H1 (cell line): ENCODE results near the gene SF3B3. TPM values are rescaled to one million over a fixed set of nuclear protein-coding genes. Genes with fewer than 3 reads are reported as not detected.

Source experiments
- CTCF ChIA-PET: fragments of 300-600 bp; sonication (Branson Sonifier 250); formaldehyde crosslinking; loops from one replicate; lab custom pipeline; 2021; ENCODE audit not compliant: partially characterized antibody; lab: Charles Lee
- POLR2A ChIA-PET: fragments of 300-600 bp; sonication (Branson Sonifier 250); formaldehyde crosslinking; loops from one replicate; lab custom pipeline; 2021; ENCODE audit warnings: inconsistent platforms; ENCODE audit not compliant: partially characterized antibody; lab: Charles Lee
- DNase-seq, 2 experiments: peaks; one replicate each; pipeline versions ENCODE4 v3.0.0 to v3.0.0-alpha.2; 2010 to 2022; ENCODE audit warnings: low spot score in 2 of 2, low read depth in 1 of 2, mixed read lengths in 1 of 2
- FAIRE-seq: peaks from 2 replicates; lab custom pipeline; 2011; peaks lifted over from hg19 to GRCh38; lab: Jason Lieb, UNC
- H2AFZ ChIP-seq: 2 replicates; pipeline ENCODE4 v1.8.1; 2012; ENCODE audit warnings: low read length, inconsistent platforms
- H2AK5ac ChIP-seq: 2 replicates; pipeline ENCODE4 v1.6.1; 2013; ENCODE audit warnings: low read depth, low read length
- H2BK120ac ChIP-seq: replicated peaks from 2 replicates; pipeline ENCODE3; 2013; ENCODE audit warnings: low read depth, low read length, inconsistent platforms
- H2BK12ac ChIP-seq: 2 replicates; pipeline ENCODE4 v1.6.1; 2013; ENCODE audit warnings: low read depth, low read length
- H2BK15ac ChIP-seq: 2 replicates; pipeline ENCODE4 v1.6.1; 2013; ENCODE audit warnings: low read length
- H2BK20ac ChIP-seq: 2 replicates; pipeline ENCODE4 v1.6.1; 2013; ENCODE audit warnings: low read length
- H2BK5ac ChIP-seq: 2 replicates; pipeline ENCODE4 v1.6.1; 2013; ENCODE audit warnings: low read depth, low read length
- H3K14ac ChIP-seq: 2 replicates; pipeline ENCODE4 v1.6.1; 2013; ENCODE audit warnings: inconsistent platforms; ENCODE audit not compliant: insufficient read length
- H3K18ac ChIP-seq: 2 replicates; pipeline ENCODE4 v1.6.1; 2013; ENCODE audit warnings: low read length; ENCODE audit errors: extremely low read depth
- H3K23ac ChIP-seq: 2 replicates; pipeline ENCODE4 v1.6.1; 2013; ENCODE audit warnings: inconsistent platforms; ENCODE audit not compliant: insufficient read length
- H3K23me2 ChIP-seq: 2 replicates; pipeline ENCODE4 v1.6.1; 2013; ENCODE audit warnings: low read depth, low read length
- H3K27ac ChIP-seq: 2 replicates; pipeline ENCODE4 v1.6.1; 2011; ENCODE audit warnings: low read depth, low read length, inconsistent platforms
- H3K27me3 ChIP-seq, 4 experiments: replicated peaks in 1 of 4; 1 replicate in 1 of 4; 2 replicates in 3 of 4; pipeline versions ENCODE4 v1.6.1 to v1.8.1; 2011 to 2013; ENCODE audit warnings: low read length in 3 of 4, mild to moderate bottlenecking in 3 of 4, inconsistent platforms in 2 of 4, mixed read lengths in 2 of 4, moderate library complexity in 1 of 4; ENCODE audit not compliant: control insufficient read depth in 3 of 4, insufficient read depth in 3 of 4; ENCODE audit errors: extremely low read depth in 1 of 4
- H3K36me3 ChIP-seq, 4 experiments: 2 replicates each; pipeline versions ENCODE4 v1.6.1 to v1.8.1; 2011 to 2013; ENCODE audit warnings: mild to moderate bottlenecking in 4 of 4, low read length in 3 of 4, moderate library complexity in 2 of 4, control low read depth in 1 of 4, inconsistent platforms in 1 of 4; ENCODE audit not compliant: insufficient read depth in 4 of 4, control insufficient read depth in 2 of 4
- H3K4ac ChIP-seq: replicated peaks from 2 replicates; pipeline ENCODE3; 2013; ENCODE audit warnings: low read length, low read depth, mixed read lengths, inconsistent platforms; ENCODE audit not compliant: insufficient read length
- H3K4me1 ChIP-seq, 4 experiments: replicated peaks in 1 of 4; 1 replicate in 1 of 4; 2 replicates in 3 of 4; pipeline versions ENCODE4 v1.6.1 to v1.8.1; 2011 to 2013; ENCODE audit warnings: low read length in 3 of 4, inconsistent platforms in 2 of 4, mixed read lengths in 1 of 4; ENCODE audit not compliant: insufficient read depth in 4 of 4, control insufficient read depth in 3 of 4
- H3K4me2 ChIP-seq, 2 experiments: 2 replicates each; pipeline versions ENCODE4 v1.6.1 to v1.8.1; 2011 to 2013; ENCODE audit warnings: low read depth in 2 of 2, low read length in 2 of 2, control low read depth in 1 of 2, inconsistent platforms in 1 of 2, mild to moderate bottlenecking in 1 of 2; ENCODE audit not compliant: insufficient read depth in 1 of 2
- H3K4me3 ChIP-seq, 4 experiments: fragments of 200-600, 300-600 bp in 1 of 4; sonication (generic), shearing (Covaris generic), sonication (Bioruptor Twin) in 1 of 4; 2 replicates each; pipeline versions ENCODE4 v1.5.1 to v1.8.1; 2011 to 2016; ENCODE audit warnings: low read length in 4 of 4, low read depth in 3 of 4, control low read depth in 2 of 4, inconsistent platforms in 2 of 4, mild to moderate bottlenecking in 2 of 4, mixed read lengths in 1 of 4, moderate library complexity in 1 of 4; ENCODE audit not compliant: insufficient read depth in 2 of 4; ENCODE audit errors: extremely low read depth in 1 of 4
- H3K56ac ChIP-seq: replicated peaks from 2 replicates; pipeline ENCODE3; 2013; ENCODE audit warnings: low read depth, mild to moderate bottlenecking, mixed read lengths, low read length, inconsistent platforms; ENCODE audit not compliant: insufficient read length
- H3K79me1 ChIP-seq: 2 replicates; pipeline ENCODE4 v1.6.1; 2013; ENCODE audit warnings: low read depth, low read length, control low read depth
- H3K79me2 ChIP-seq, 2 experiments: 2 replicates each; pipeline versions ENCODE4 v1.6.1 to v1.8.1; 2012 to 2013; ENCODE audit warnings: low read length in 2 of 2, mild to moderate bottlenecking in 2 of 2, inconsistent platforms in 1 of 2; ENCODE audit not compliant: insufficient read depth in 2 of 2, control insufficient read depth in 1 of 2
- H3K9ac ChIP-seq, 4 experiments: replicated peaks in 1 of 4; 1 replicate in 1 of 4; 2 replicates in 3 of 4; pipeline versions ENCODE4 v1.6.1 to v1.8.1; 2011 to 2013; ENCODE audit warnings: low read depth in 3 of 4, low read length in 3 of 4, control low read depth in 2 of 4, mild to moderate bottlenecking in 2 of 4, moderate library complexity in 2 of 4, inconsistent platforms in 1 of 4; ENCODE audit errors: extremely low read depth in 1 of 4
- H3K9me3 ChIP-seq, 2 experiments: 2 replicates each; pipeline versions ENCODE4 v1.6.1 to v1.8.1; 2012 to 2013; ENCODE audit warnings: mild to moderate bottlenecking in 2 of 2, moderate library complexity in 2 of 2, control low read depth in 1 of 2, inconsistent platforms in 1 of 2, low read depth in 1 of 2, low read length in 1 of 2, mixed read lengths in 1 of 2; ENCODE audit not compliant: insufficient read depth in 2 of 2
- H4K20me1 ChIP-seq, 2 experiments: replicated peaks in 1 of 2; 2 replicates each; pipeline versions ENCODE3 to v1.8.1; 2011 to 2013; ENCODE audit warnings: inconsistent platforms in 2 of 2, low read length in 2 of 2, mild to moderate bottlenecking in 1 of 2; ENCODE audit not compliant: insufficient read depth in 2 of 2, control insufficient read depth in 1 of 2
- H4K5ac ChIP-seq: 2 replicates; pipeline ENCODE4 v1.6.1; 2013; ENCODE audit warnings: low read length, low read depth, mixed read lengths, inconsistent platforms; ENCODE audit not compliant: insufficient read length
- H4K8ac ChIP-seq: 2 replicates; pipeline ENCODE4 v1.8.0; 2013; ENCODE audit warnings: mild to moderate bottlenecking, moderate library complexity, low read length, inconsistent platforms; ENCODE audit not compliant: insufficient read depth; ENCODE audit errors: extremely low read depth
- H4K91ac ChIP-seq: replicated peaks from 2 replicates; pipeline ENCODE3; 2013; ENCODE audit warnings: low read length, mixed read lengths, inconsistent platforms; ENCODE audit not compliant: insufficient read length
- CBX5 ChIP-seq: fragments of 300-800, 300-1000 bp; sonication (generic); IDR thresholded peaks from 2 replicates; pipeline ENCODE4 v1.7.1; 2016; ENCODE audit warnings: antibody characterized with exemption, low read length, low read depth
- CBX8 ChIP-seq: fragments of 300-800, 300-1000 bp; sonication (generic); IDR thresholded peaks from 2 replicates; pipeline ENCODE4 v1.7.1; 2016; ENCODE audit warnings: low read depth, low read length, borderline replicate concordance
- CTBP2 ChIP-seq: IDR thresholded peaks from 2 replicates; pipeline ENCODE4 v1.7.0; 2011; ENCODE audit warnings: borderline replicate concordance, mild to moderate bottlenecking, moderate library complexity, mixed read lengths, low read length; ENCODE audit not compliant: insufficient read depth, insufficient read length
- EZH2 ChIP-seq: fragments of 200-600 bp; sonication (generic); IDR thresholded peaks from 2 replicates; pipeline ENCODE4 v1.7.1; 2012; ENCODE audit warnings: low read depth, mild to moderate bottlenecking, moderate library complexity, low read length, inconsistent platforms; ENCODE audit not compliant: severe bottlenecking
- RNF2 ChIP-seq: fragments of 200-900, 300-1000 bp; sonication (generic); IDR thresholded peaks from 2 replicates; pipeline ENCODE4 v1.7.1; 2016; ENCODE audit warnings: borderline replicate concordance, low read depth, mild to moderate bottlenecking, antibody characterized with exemption, low read length; ENCODE audit not compliant: poor library complexity, severe bottlenecking; ENCODE audit errors: missing control alignments
- SIN3A ChIP-seq, 2 experiments: IDR thresholded peaks in 1 of 2; conservative IDR thresholded peaks in 1 of 2; 2 replicates each; pipeline ENCODE4 v1.6.1; 2011 to 2012; ENCODE audit warnings: low read length in 2 of 2, improper control_type of control experiment in 1 of 2, low read depth in 1 of 2, mild to moderate bottlenecking in 1 of 2
- SUZ12 ChIP-seq: fragments of 200-600 bp; sonication (generic); IDR thresholded peaks from 2 replicates; pipeline ENCODE4 v1.6.1; 2012; ENCODE audit warnings: mild to moderate bottlenecking, inconsistent platforms, low read length, moderate library complexity, mixed read lengths
- TEAD4 ChIP-seq: IDR thresholded peaks from 2 replicates; pipeline ENCODE4 v1.6.1; 2012; ENCODE audit warnings: low read depth, low read length, inconsistent platforms, mixed read lengths
- WGBS, 2 experiments: shearing (Covaris generic) in 1 of 2; methylation state at CpG; one replicate each; pipeline versions ENCODE4 v1.1.6 to v1.1.7; 2013 to 2015; ENCODE audit warnings: low lambda C conversion rate in 2 of 2, mixed read lengths in 2 of 2, inconsistent platforms in 1 of 2, low coverage in 1 of 2, missing lambda C conversion rate in 1 of 2; ENCODE audit not compliant: insufficient replicate concordance in 2 of 2, insufficient coverage in 1 of 2, insufficient read length in 1 of 2; ENCODE audit errors: extremely low coverage in 1 of 2, missing lambda C conversion rate in 1 of 2; 5-methylcytosine and 5-hydroxymethylcytosine counted together
- polyA plus RNA-seq, 7 experiments: library from polyadenylated mRNA; depleted of rRNA in 3 of 7; stranded (reverse) in 5 of 7; unstranded in 2 of 7; fragments of >200 nt in 5 of 7; fragments of 200-250 nt in 2 of 7; gene quantifications; 1 replicate in 5 of 7; 2 replicates in 1 of 7; 4 replicates in 1 of 7; pipeline versions ENCODE4 v1.2.1 to v1.2.3, GENCODE V29; 2011 to 2013; ENCODE audit warnings: missing spikeins in 2 of 7, mixed read lengths in 2 of 7
- total RNA-seq: library from RNA; stranded (reverse); fragmentation: NEBNext Ultra II Directional; extraction: Animal tissue kit (Norgen Biotek cat#: 25700); gene quantifications from 2 replicates; pipeline ENCODE4 v1.2.1, GENCODE V29; 2021
- TF ChIP-seq, protein P1 (sequence below): IDR thresholded peaks from 2 replicates; pipeline ENCODE4 v1.6.1; 2012; ENCODE audit warnings: low read length, inconsistent platforms

The SF3B3 gene
- total and polyA plus RNA-seq, 2 of the 8 experiments (the other 6 are each of a cell fraction or from before 2014, with no cell fraction given) = 241 to 521 TPM

DNA sequence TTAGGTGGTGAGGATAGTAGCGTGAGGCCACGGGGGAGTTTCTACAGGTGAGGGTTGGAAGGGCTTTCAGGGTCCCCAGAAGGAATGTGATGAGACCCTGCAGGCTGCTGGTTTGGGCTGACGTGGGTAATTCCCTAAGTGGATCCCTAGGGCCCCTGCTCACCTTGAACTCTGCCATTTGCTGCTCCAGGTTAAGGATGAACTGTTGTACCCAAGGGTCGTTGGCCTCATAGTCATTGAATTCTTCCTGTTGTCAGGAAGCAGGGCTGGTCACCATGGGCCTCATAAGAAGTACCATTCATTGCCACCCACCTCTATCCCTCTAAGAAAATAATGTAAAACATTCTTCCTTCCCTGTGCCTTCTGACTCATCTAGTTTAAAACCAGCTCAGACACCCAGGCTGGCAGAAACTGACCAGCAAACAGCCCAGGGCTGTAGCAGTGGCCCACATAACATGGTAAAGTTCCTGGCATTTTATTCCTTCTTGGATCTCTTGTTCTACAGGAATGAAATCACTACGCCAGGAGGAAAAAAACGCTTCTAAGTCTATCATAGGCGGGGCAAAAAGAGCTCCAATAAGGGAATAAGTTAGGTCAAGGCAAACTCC, 41.6 kb upstream of the SF3B3 start:
- Histone ChIP-seq H3K4ac (no peak overlapping the region), H3K27me3 (no peaks in the 10 kb centered on the region), H3K79me1 (no peaks in the 10 kb centered on the region), H3K79me2 (no peaks in the 10 kb centered on the region), H3K23ac (no peak overlapping the region), H3K4me2 (no peak overlapping the region), H3K18ac (no peak overlapping the region), H3K56ac (no peak overlapping the region), H2BK15ac (no peak overlapping the region), H2AFZ (no peak overlapping the region), H3K4me3 (no peak overlapping the region), H3K23me2 (peaks cover 2% of the 10 kb centered on the region; the same call in 1 of the 2 replicates), H3K4me1 (peaks cover 0 to 8% (median under 1%) of the 10 kb centered on the region in 4 experiments; a peak in 2 of 7 replicates), H4K20me1 (peaks cover 0 to 2% of the 10 kb centered on the region in 2 experiments), H4K5ac (no peak overlapping the region), H3K9ac (no peak overlapping the region), H2BK5ac (no peak overlapping the region), H2BK12ac (no peak overlapping the region), H2BK120ac (no peak overlapping the region), H2AK5ac (no peak overlapping the region), H4K91ac (no peak overlapping the region), H3K36me3 (peaks cover 3 to 28% (median 10%) of the 10 kb centered on the region in 4 experiments; a peak in 5 of 8 replicates), H3K9me3 (no peaks in the 10 kb centered on the region), H2BK20ac (no peak overlapping the region), H4K8ac (no peak overlapping the region), H3K27ac (no peak overlapping the region), H3K14ac (no peak overlapping the region)
- DNase-seq (no peak), FAIRE-seq (no peak)
- CTCF ChIA-PET = interaction anchor here (1.9 to 4.2 kb wide), 4 partner anchors 12 to 87 kb away, joined by 4 to 23 read pairs (median 10); no protein-coding TSS in a partner anchor
- WGBS, 2 experiments = 85% methylated on average over 7 of the region's 7 CpGs; no CpG with 5 or more reads in 1 of the 2 experiments
- POLR2A ChIA-PET = interaction anchor here (0.7 to 1.4 kb wide), 4 partner anchors 9 to 101 kb away, joined by 3 to 4 read pairs (median 3); no protein-coding TSS in a partner anchor
- TF ChIP-seq SIN3A (conservative IDR thresholded peaks at IDR 0.05 in 1 of 2, IDR thresholded peaks at IDR 0.05 in 1 of 2; ENCODE audit: low read depth in 1 of 2, low read length in 2 of 2) (no peak), CTBP2 (no peak), SUZ12 (no peak), EZH2 (no peak), RNF2 (no peak), CBX8 (no peak), CBX5 (no peak), TEAD4 (no peak)
- TF ChIP-seq, protein P1, sequence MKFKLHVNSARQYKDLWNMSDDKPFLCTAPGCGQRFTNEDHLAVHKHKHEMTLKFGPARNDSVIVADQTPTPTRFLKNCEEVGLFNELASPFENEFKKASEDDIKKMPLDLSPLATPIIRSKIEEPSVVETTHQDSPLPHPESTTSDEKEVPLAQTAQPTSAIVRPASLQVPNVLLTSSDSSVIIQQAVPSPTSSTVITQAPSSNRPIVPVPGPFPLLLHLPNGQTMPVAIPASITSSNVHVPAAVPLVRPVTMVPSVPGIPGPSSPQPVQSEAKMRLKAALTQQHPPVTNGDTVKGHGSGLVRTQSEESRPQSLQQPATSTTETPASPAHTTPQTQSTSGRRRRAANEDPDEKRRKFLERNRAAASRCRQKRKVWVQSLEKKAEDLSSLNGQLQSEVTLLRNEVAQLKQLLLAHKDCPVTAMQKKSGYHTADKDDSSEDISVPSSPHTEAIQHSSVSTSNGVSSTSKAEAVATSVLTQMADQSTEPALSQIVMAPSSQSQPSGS = no peak
